GM12875 (cell line): ENCODE measurements around the gene CORO1C.
A peak's percentile ranks its signal among the peaks of the same experiment; 100 is the strongest.

ENCODE experiments used
- H3K4me3 ChIP-seq: one replicate; pipeline ENCODE4 v1.5.1; 2011; ENCODE audit warnings: low read depth, low read length, control low read depth
- CTCF ChIP-seq: IDR thresholded peaks from 2 replicates; pipeline ENCODE4 v1.5.1; 2011; ENCODE audit warnings: low read depth, mild to moderate bottlenecking, control low read depth, inconsistent platforms, low read length, moderate library complexity, borderline replicate concordance; ENCODE audit not compliant: insufficient read depth

CORO1C gene

GRCh38 chr12:108696111-108696995 lies 35.0 kb downstream of the CORO1C start:
- no peak overlapping the region for H3K4me3 ChIP-seq
- no peak for TF ChIP-seq CTCF

- H3K4me3 ChIP-seq: no peak overlapping the region
- TF ChIP-seq CTCF: no peak
Measured at GRCh38 chr12:108694812-108695278, 36.5 kb downstream of the CORO1C start.

- no peak for TF ChIP-seq CTCF
- no peak overlapping the region for H3K4me3 ChIP-seq
Measured at GRCh38 chr12:108693751-108694150, 37.6 kb downstream of the CORO1C start.

GRCh38 chr12:108693186-108693730 lies 38.1 kb downstream of the CORO1C start:
- no peak overlapping the region for H3K4me3 ChIP-seq
- TF ChIP-seq CTCF: no peak

GRCh38 chr12:108691998-108692808 lies 39.1 kb downstream of the CORO1C start:
- no peak for TF ChIP-seq CTCF
- no peak overlapping the region for H3K4me3 ChIP-seq

GRCh38 chr12:108691175-108691997 lies 39.9 kb downstream of the CORO1C start:
- peak overlapping the region; percentile 0 for H3K4me3 ChIP-seq
- TF ChIP-seq CTCF: peak; percentile 38; the same call in 1 of the 2 replicates
